HG02973 (cell line): ENCODE results near the gene HS6ST3.

Source experiments
- ATAC-seq: cut with Tn5 transposase; IDR thresholded peaks from one replicate; pipeline ENCODE4 v1.9.1; 2021; ENCODE audit warnings: moderate library complexity; ENCODE audit not compliant: unreplicated experiment

Gene HS6ST3

GRCh38 chr13:96294930-96295881, 205.3 kb downstream of the HS6ST3 start:
- ATAC-seq, result no peak

GRCh38 chr13:96297360-96297759, 207.5 kb downstream of the HS6ST3 start:
- no peak for ATAC-seq

GRCh38 chr13:96299235-96299634, 209.3 kb downstream of the HS6ST3 start:
- no peak for ATAC-seq

GRCh38 chr13:96308568-96308967, 218.7 kb downstream of the HS6ST3 start:
- no peak for ATAC-seq

GRCh38 chr13:96314974-96315373, 225.1 kb downstream of the HS6ST3 start:
- ATAC-seq, result no peak

GRCh38 chr13:96338030-96338429, 248.1 kb downstream of the HS6ST3 start:
- no peak for ATAC-seq

GRCh38 chr13:96342286-96342685, 252.4 kb downstream of the HS6ST3 start:
- no peak for ATAC-seq

GRCh38 chr13:96342852-96343465, 253.1 kb downstream of the HS6ST3 start:
- ATAC-seq, result no peak

GRCh38 chr13:96346921-96347320, 257.0 kb downstream of the HS6ST3 start:
- no peak for ATAC-seq

GRCh38 chr13:96373597-96373996, 283.7 kb downstream of the HS6ST3 start:
- no peak for ATAC-seq

GRCh38 chr13:96377835-96378234, 287.9 kb downstream of the HS6ST3 start:
- no peak for ATAC-seq

GRCh38 chr13:96379967-96380366, 290.1 kb downstream of the HS6ST3 start:
- ATAC-seq, result no peak

- ATAC-seq, result no peak
These were observed 291.8 kb downstream of the HS6ST3 start for GRCh38 chr13:96381681-96382080.

GRCh38 chr13:96388598-96388997, 298.7 kb downstream of the HS6ST3 start:
- ATAC-seq, result no peak

GRCh38 chr13:96391606-96392005, 301.7 kb downstream of the HS6ST3 start:
- no peak for ATAC-seq

- no peak for ATAC-seq
These were observed 307.9 kb downstream of the HS6ST3 start for GRCh38 chr13:96397807-96398206.

GRCh38 chr13:96398486-96398885, 308.6 kb downstream of the HS6ST3 start:
- ATAC-seq, result no peak

- ATAC-seq, result no peak
These were observed 313.3 kb downstream of the HS6ST3 start for GRCh38 chr13:96403241-96403640.

- no peak for ATAC-seq
These were observed 313.7 kb downstream of the HS6ST3 start for GRCh38 chr13:96403651-96404050.

GRCh38 chr13:96415831-96416385, 326.0 kb downstream of the HS6ST3 start:
- no peak for ATAC-seq

- ATAC-seq, result no peak
These were observed 328.2 kb downstream of the HS6ST3 start for GRCh38 chr13:96417939-96418685.
